Amygdala (tissue), 56 donors: ENCODE measurements around the gene MSRB1.
"Not testable (repeated sequence)": the region's sequence is repeated elsewhere in the genome, so short reads cannot be mapped to it uniquely, and the experiment has no call there.

Experiments
- DNase-seq, 56 donors: peaks; one replicate each; lab custom pipeline; 2025; lab: John Stamatoyannopoulos, UW

Gene MSRB1

DNA sequence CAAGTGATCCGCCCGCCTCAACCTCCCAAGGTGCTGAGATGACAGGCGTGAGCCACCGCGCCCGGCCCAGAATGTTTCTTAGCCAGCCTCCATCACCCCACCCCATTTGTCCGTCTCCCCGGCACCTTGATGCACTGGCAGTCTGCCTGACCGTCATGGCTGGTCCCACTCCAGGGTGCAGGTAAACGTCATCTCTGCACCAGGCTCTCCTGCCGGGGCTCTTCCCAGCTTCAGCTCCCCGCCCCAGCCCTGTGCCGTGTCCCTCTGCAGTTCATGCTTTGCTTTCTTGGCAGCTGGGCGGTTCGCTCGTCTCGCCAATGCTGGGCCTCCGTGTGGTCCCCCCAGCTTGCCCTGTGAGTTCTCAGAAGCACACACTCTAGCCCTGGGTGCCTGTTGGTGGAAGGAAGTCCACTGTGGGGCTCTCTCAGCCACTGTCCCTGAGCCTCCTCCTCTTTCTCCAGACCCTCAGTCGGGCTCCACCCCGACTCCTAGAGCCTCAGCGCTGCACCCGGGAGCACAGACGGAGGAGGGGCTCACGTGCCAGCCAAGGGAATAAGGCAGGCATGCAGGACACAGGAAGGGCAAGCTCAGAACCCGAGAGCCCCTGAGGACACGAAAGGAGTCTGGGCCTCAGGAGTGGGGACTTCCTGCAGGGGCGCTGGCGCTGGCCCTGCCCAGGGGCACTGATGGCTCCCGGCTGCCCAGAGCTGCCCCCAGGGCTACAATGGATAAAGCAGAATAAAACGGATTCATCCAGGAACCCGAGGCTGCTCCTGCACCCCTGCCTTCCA is 36.7 kb downstream of the MSRB1 start:
- no peak for DNase-seq

DNA sequence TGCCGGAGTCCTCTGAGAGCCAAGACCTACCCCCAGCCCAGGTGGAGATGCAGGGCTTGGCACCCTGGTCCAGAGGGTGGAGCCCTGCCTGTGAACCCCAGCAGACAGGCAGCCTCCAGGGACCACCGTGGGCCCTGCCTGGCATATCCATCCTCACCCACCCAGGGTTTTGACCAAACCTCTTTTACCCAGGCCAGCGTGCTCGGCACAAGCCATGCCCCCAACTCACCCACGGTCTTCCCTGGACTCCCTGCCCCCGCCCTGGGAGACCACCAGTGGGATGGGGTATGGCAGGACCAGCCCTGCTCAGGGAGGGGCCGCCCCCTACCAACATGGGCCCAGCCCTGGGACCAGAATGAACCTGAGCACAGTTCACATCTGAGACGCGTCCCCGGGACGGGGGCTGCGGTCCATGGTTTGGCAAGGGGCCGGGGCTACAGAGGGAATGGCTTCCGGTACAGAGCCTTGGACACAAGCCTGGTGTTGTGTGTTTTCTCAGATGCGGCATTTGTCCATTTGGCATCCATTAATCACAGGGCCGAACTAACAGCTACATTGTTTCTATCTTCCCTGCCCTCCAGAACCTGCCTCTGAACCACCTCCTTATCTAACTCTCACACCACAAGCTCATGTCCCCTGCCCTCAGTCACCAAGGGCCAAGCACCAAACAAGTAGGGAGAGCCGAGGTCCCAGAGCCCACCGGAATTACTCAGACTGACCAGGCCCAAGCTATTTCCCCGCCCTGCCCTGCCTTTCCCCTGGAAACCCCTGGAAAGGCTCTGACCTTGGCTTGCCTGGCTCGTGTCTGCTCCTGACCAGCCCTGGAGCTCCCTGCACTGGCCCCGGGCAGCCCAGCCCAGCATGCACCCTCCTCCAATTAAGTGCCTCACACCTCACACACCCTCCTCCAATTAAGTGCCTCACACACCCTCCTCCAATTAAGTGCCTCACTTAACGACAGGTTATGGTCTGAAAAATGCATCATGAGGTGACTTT is 38.9 kb downstream of the MSRB1 start:
- DNase-seq = no peak

DNA sequence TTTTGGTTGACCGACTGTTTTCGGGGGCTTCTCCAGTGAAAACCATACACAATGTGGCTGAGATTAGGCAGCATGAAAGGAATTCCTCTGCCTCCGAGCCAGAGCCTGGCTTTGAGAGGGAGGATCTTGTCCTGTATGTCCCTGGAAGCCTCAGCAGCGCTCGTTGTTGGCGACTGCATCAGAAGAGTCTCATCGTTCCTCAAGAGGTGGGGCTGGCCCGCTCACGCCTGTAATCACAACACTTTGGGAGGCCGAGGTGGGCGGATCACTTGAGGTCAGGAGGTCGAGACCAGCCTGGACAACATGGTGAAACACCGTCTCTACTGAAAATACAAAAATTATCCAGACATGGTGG is 39.8 kb downstream of the MSRB1 start:
- no peak for DNase-seq

GRCh38 chr16:1902547-1903219 is 40.3 kb downstream of the MSRB1 start:
- DNase-seq = no peak

DNA sequence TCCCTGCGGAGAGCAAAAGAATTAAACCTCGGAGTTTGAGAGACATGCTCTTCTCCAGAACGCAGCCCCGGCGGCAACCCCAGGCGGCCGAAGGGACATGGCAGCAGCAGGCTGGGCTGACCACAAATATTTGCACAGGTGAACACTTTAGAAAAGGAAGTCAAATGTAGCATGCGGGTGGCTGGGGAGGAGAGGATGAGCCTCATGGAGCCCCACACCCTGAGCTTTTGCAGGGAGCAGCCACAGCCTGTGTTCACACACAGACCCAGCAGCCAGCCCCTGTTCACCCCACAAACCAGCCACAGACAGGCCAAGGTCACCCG is 42.6 kb downstream of the MSRB1 start:
- no peak for DNase-seq

DNA sequence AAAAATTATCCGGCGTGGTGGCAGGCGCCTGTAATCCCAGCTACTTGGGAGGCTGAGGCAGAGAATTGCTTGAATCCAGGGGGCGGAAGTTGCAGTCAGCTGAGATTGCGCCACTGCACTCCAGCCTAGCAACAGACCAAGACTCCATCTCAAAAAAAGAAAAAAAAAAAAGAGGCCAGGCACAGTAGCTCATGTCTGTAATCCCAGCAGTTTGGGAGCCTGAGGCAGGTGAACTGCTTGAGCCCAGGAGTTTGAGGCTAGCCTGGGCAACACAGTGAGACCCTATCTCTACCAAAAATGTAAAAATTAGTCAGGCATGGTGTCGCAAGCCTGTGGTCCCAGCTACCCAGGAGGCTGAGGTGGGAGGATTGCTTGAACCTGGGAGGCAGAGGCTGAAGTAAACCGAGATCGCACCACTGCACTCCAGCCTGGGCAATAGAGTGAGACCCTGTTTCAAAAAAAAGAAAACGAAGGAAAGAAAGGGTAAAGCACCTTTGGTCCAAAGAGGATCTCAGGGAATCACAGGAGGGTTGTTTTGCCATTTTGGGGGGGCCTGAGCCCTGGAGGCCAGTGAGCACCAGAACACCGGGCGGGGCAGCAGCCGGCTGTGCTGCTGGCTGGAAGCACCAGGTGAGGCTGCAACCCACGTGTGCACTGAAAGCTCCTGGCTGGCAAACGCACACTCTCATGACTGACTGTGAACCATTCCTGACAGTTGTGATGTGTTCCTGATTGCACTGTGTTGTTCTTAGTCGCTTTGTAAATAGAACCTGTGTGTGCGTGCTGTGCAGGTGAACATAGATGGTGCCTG is 43.2 kb downstream of the MSRB1 start:
- DNase-seq = no peak

DNA sequence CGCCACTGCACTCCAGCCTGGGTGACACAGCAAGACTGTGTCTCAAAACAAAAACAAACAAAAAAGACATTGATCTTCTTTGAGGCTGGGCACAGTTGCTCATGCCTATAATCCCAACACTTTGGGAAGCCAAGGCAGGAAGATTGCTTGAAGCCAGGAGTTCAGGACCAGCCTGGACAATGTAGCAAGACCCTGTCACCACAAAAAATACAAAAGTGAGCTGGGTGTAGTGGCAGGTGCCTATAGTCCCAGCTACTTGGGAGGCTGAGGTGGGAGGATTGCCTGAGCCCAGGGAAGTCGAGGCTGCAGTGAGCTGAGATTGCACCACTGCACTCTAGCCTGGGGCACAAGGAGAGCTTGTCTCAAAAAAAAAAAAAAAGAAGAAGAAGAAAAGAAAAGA is 45.3 kb downstream of the MSRB1 start:
- not testable (repeated sequence) for DNase-seq

- no peak for DNase-seq
Observed at GRCh38 chr16:1895949-1896675, 46.9 kb downstream of the MSRB1 start.

DNA sequence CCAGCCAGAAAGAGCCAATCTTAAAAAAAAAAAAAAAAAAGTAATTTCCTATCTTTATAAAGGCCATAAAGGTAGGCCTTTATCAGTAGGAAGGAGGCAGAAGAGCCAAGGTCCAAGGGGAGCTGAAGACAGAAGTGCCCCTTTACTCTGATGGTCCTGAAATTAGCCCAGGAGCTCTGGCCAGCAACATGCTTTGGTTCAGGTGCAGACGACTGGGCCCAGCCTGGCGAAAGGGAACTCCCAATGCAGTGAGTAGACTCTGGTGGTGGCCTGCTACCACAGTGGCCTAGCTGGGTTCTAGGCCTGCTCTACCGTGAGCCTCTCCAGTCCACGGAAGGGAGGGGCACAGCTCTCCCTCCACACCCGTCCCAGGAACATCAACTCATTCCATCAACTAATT is 47.9 kb downstream of the MSRB1 start:
- no peak for DNase-seq

GRCh38 chr16:1890708-1891050 is 52.3 kb downstream of the MSRB1 start:
- no peak for DNase-seq

DNA sequence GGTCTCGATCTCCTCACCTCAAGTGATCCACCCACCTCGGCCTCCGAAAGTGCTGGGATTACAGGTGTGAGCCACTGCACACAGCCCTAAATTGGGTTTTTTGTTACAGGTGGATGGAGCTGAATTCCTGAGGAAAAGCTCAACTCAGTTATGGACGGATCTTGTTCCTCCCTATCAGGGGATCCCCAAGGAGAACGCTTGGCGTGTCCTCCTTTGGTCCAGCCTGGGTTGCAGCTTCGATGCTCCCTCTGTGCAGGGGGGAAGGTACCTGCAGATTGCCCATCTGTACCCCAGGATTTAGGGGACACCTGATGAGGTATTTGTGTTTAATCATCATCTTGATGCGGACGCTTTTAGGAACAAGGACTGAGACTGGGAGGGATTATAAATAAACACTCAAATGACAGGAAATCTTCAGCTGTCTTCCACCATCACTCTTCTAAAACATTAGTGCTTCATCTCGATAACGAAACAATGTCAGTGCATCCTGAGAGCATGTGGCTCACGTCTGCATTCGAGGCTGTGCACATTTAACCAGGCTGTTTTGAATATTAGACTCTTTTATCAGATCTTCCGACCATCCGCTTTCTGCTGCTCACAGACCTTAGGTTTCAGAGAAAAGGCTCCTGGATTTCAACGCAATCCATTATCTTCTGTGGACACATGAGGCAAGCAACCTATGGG is 52.8 kb downstream of the MSRB1 start:
- no peak for DNase-seq
